Dedifferentiated amniotic fluid mesenchymal stem cell (primary cell): ENCODE measurements around the gene TXNDC11.

ENCODE experiments used
- DNase-seq: peaks from one replicate; pipeline ENCODE4 v3.0.0-alpha.2; 2016; ENCODE audit errors: extremely low spot score

The TXNDC11 gene

DNA sequence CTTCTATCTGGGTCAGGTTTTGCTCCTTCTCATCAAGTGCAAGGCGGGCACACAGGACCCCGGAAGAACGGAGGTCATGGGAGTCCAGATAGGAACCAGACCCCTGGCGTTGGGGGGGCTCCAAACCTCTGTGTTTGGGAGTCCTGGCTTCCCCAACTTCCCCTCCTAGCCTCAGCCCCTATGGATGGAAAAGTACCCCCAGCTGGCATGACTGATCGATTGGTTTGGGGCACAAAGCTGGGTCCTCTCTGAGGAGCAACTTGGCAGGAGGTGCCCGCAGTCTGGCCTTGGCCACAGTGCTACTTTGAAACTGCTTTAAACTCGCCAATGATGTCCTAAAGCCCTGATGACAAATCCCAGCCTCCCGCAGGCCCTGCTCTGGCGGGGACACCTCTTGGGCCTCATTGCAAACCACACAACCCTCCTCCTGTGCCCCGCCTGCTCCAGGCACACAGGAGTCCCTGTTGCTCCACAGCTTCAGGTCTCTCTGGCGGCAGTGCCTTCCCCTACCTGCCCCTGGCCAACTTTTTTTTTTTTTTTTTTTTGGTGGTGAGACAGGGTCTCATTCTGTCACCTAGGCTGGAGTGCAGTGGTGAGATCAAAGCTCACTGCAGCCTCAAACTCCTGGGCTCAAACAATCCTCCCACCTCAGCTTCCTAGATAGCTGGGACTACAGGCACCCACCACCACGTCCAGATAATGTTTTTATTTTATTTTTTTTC is 112.5 kb downstream of the TXNDC11 start:
- no peak for DNase-seq
